ENCODE data around the gene DYDC1.

- TF ChIP-seq EZH2 (IDR thresholded peaks at IDR 0.05; ENCODE audit: low read depth, unreplicated experiment) (no peak), POLR2AphosphoS5 (IDR thresholded peaks at IDR 0.05; ENCODE audit: low read depth) (no peak), ZNF331 (CRISPR knock-in tag; IDR thresholded peaks at IDR 0.05; ENCODE audit: low read depth) (no peak), EZH2phosphoT487 (IDR thresholded peaks at IDR 0.05; ENCODE audit: unreplicated experiment) (no peak), CREB1 (CRISPR knock-in tag; IDR thresholded peaks at IDR 0.05; ENCODE audit: low read depth) (no peak), ZNF114 (CRISPR knock-in tag; IDR thresholded peaks at IDR 0.05) (no peak), JUNB (IDR thresholded peaks at IDR 0.05; ENCODE audit: unreplicated experiment) (no peak), ETS1 (IDR thresholded peaks at IDR 0.05) (no peak)
- TF ChIP-seq, protein P1, sequence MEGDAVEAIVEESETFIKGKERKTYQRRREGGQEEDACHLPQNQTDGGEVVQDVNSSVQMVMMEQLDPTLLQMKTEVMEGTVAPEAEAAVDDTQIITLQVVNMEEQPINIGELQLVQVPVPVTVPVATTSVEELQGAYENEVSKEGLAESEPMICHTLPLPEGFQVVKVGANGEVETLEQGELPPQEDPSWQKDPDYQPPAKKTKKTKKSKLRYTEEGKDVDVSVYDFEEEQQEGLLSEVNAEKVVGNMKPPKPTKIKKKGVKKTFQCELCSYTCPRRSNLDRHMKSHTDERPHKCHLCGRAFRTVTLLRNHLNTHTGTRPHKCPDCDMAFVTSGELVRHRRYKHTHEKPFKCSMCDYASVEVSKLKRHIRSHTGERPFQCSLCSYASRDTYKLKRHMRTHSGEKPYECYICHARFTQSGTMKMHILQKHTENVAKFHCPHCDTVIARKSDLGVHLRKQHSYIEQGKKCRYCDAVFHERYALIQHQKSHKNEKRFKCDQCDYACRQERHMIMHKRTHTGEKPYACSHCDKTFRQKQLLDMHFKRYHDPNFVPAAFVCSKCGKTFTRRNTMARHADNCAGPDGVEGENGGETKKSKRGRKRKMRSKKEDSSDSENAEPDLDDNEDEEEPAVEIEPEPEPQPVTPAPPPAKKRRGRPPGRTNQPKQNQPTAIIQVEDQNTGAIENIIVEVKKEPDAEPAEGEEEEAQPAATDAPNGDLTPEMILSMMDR (conservative IDR thresholded peaks at IDR 0.05; ENCODE audit: low read depth in 2 of 2), result no peak
- TF ChIP-seq, protein P2, sequence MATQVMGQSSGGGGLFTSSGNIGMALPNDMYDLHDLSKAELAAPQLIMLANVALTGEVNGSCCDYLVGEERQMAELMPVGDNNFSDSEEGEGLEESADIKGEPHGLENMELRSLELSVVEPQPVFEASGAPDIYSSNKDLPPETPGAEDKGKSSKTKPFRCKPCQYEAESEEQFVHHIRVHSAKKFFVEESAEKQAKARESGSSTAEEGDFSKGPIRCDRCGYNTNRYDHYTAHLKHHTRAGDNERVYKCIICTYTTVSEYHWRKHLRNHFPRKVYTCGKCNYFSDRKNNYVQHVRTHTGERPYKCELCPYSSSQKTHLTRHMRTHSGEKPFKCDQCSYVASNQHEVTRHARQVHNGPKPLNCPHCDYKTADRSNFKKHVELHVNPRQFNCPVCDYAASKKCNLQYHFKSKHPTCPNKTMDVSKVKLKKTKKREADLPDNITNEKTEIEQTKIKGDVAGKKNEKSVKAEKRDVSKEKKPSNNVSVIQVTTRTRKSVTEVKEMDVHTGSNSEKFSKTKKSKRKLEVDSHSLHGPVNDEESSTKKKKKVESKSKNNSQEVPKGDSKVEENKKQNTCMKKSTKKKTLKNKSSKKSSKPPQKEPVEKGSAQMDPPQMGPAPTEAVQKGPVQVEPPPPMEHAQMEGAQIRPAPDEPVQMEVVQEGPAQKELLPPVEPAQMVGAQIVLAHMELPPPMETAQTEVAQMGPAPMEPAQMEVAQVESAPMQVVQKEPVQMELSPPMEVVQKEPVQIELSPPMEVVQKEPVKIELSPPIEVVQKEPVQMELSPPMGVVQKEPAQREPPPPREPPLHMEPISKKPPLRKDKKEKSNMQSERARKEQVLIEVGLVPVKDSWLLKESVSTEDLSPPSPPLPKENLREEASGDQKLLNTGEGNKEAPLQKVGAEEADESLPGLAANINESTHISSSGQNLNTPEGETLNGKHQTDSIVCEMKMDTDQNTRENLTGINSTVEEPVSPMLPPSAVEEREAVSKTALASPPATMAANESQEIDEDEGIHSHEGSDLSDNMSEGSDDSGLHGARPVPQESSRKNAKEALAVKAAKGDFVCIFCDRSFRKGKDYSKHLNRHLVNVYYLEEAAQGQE (IDR thresholded peaks at IDR 0.05; ENCODE audit: unreplicated experiment), result no peak
These were observed 16.1 kb upstream of the DYDC1 start for GRCh38 chr10:80372675-80373074.

Data from GM23338 (cell line).